GM19035 (cell line): ENCODE results near the gene EMD.
"Not testable (repeated sequence)": the region's sequence is repeated elsewhere in the genome, so short reads cannot be mapped to it uniquely, and the experiment has no call there.

Experiments used
- ATAC-seq: cut with Tn5 transposase; IDR thresholded peaks from one replicate; pipeline ENCODE4 v1.9.1; 2021; ENCODE audit not compliant: unreplicated experiment

Gene EMD

GRCh38 chrX:154378799-154379568 lies at the start of gene EMD:
EMD (plus strand) TSS chrX:154379295; CDS start chrX:154379485, 190 bp downstream.
- ATAC-seq, result peak; percentile 78

DNA sequence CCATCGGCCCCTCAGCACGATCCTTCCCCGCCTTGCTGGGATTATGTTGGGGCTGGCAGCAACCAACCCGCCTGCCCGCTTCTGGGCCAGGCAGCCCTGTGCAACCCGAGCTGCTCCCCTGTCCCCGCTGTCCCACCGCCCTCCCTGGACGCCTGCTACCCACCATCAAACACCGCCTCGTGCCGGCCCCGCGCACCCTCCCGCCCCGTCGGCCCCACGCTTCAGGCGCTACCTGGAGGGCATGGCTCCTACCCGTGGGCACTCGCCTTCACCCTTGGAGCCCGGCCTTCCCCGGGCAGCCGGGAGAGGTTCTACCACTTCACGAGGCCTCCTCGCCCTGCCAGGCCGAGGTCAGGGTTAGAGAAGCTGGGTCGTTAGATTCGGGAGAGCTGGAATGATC lies 46.5 kb upstream of the EMD start:
- ATAC-seq, result no peak

DNA sequence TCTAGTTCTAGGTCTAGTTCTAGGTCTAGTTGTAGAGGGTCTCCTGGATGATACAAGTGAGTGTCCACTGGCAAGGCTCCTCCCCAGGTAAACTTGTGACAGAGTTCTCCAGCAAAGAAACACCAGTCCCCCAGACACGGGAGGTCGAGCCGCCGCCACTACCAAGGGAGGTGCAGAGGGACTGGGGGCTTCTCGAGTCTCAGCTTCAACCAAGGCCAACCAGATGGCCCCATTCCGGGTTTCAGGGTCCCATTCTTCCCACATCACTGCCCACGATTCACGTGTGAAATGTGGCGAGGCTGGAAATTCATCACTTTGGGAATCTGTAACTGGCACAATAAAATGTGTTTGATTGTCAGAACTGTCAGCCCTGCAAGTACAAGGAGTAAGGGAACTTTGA lies 46.0 kb upstream of the EMD start:
- no peak for ATAC-seq

DNA sequence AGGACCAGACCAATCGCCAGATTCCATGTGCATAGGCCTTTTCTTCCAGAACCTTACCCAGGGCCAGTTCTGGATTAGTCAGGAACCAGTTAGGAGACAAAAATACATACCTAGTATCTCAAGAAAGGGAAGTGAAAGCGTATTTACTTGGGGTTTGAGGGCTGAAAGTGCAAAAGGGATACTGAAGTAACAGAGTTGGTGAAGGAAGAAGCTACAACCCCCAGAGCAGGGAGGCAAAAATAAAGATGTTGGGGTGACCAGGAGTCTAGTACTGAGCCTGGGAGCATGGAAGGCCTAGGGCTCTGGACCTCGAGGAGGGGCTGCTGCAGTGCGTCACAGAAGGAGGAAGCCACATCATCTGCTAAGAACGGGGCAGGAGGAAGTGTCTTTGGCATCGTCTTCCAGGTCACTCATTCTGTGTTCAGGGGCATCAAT lies 45.2 kb upstream of the EMD start:
- no peak for ATAC-seq

- ATAC-seq, result no peak
These were observed 44.6 kb upstream of the EMD start for GRCh38 chrX:154334496-154334895.

DNA sequence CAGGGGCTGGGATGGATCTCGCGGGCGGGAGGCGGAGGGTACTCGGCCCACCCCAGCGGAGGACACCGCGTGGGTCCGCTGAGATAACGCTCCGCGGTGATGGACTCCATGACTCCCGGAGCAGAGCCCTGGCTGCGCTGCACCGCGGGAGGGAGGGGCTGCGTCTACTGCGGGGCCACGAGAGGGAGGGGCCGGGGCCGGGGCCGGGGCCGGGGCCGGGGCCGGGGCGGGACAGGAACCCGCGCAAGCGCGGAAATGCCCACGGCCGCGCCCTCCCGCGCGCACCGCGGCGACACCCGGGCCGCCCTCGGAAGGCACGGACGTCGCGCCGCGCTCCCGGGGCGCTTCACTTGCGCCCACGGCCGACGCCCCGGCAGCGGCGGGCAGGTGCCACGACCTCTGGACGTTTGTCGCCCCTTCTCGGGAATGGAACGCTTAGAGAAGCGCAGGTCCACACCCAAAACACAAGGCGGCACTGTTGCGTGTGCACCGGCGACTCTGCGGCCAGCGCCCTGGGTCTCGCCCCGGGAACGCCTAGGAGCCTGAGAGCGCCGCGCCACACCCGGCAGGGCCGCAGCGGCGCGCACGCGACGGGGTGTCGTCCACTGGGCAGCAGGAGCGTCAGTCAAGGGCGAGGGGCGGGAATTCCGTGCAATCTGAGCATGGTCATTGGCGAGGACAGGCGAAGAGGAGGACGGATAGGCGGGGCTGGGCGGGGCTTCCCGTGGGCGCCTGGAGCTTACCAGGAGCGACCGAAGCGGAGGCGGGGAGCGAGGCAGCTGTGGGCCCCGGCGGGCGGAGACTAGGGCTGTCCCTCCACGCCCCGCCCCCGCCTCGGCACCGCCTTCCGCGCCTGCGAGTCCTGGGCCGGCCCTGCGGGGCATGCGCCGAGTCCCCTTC lies 37.4 kb upstream of the EMD start:
- ATAC-seq, result peak; percentile 68

GRCh38 chrX:154343063-154343462 lies 36.0 kb upstream of the EMD start:
- not testable (repeated sequence) for ATAC-seq

GRCh38 chrX:154343620-154344019 lies 35.5 kb upstream of the EMD start:
- ATAC-seq, result not testable (repeated sequence)

- no peak for ATAC-seq
These were observed 31.0 kb upstream of the EMD start for GRCh38 chrX:154348114-154348531.

GRCh38 chrX:154348646-154349358 lies 30.3 kb upstream of the EMD start:
- no peak for ATAC-seq

GRCh38 chrX:154349359-154349935 lies 29.6 kb upstream of the EMD start:
- no peak for ATAC-seq

DNA sequence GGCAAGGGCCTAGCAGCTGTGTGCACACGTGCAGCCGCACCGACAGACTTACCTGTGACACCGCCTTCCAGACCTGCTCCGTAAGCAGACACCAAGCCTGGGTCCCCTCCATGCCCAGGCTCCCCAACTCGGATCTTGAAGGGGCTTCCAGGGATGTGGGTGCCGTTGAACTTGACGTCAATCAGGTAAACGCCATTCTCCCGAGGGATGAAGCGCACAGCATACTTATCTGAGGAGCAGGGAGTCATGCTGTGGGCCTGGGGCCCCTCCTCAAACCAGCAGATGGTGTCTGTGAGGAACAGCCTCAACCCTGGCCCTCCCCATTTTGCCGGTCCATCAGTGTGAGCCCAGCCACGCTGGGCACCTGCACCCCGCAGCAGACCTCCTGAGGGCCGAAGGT lies 29.1 kb upstream of the EMD start:
- no peak for ATAC-seq

DNA sequence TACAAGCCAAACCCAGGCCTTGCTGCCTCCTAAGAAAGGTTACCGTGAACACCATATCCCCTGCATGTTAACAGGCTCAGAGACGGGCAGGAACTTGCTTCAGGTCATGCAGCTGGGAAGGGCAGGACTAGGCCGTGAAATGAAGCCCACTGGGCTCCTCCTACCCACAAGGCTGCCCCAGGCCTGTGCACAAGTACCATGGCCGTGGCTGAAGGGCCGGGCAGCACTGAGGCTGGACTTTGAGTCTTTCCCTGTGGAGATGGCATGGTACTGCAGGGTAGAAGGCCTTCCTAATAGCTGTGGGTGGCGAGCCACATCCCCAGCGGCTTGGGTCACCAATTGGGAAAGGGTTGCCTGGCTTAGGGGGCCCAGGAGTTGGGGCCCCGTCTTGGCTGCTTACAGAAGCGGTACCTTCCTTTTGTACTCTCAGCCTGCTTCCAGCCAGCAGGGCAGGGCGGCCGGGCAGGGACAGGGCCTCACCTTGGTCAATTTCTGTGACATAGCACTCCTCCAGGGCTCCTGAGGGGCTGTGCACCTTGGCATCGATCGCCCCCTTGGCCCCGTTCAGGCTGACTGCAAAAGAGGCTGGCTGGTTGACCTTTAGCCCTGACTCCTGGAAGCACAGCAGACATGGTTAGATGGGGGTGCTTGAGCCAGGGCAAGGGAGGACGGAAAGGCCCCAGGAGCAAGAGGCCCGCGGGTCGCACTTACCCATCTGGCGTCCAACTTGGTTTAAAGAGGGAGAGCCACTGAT lies 28.5 kb upstream of the EMD start:
- ATAC-seq, result no peak

DNA sequence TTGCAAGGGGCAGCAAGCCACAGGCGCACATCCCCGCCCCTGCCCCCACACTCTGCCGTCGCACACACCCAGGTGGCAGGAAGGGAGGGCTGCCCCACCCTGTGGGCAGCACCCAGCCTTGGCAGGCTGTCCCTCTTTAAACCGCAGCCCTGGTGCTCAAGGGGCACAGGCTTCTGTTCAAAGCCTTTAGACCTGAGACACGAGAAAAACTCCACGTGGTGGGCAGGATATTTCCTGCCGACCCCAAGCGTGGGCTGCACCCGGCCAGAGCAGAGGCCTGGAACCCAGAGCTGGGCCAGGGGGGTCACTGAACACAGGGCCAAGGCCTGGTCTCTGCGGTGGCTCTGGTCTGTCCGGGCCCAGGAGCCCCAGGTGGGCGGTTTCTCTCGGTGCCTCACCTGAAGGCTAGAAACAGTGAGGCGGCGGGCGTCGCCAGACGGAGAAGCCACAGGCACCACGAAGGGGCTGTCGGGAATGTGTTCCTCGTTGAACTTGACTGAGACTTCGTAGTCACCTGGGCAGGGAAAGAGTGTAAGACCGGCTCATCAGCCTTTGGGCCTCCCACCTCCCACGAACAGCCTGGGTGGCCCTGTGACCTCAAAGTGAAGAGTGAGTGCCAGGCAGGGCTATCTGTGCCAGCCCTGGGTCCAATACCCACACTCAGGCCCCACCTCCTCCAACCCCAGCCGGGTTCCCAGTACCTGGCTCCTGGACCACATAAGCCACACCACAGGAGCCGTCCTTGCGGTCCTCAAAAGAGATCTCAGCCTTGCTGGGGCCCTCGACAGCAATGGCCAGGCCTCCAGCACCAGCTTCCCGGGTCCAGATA lies 27.7 kb upstream of the EMD start:
- no peak for ATAC-seq

GRCh38 chrX:154352012-154352401 lies 27.1 kb upstream of the EMD start:
- no peak for ATAC-seq

DNA sequence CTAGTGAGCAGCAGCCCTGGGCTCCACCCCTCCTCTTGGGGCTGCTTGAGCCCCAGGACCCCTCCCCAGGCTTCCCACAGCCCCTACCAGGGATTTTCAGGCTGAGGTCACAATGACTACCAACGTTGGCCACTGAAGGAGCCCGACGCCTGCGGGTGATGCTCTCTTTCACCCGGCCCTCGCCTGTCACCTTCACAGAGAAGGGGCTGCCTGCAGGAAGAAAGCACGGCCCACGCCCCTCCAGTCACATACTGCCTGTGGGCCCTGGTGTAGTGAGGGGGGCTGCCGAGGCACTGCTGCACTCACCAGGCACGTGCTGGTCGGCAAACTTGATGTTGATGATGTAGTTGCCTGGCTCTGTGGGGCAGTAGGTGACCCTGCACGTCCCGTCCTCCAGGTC lies 26.6 kb upstream of the EMD start:
- ATAC-seq, result no peak

GRCh38 chrX:154353172-154353843 lies 25.8 kb upstream of the EMD start:
- ATAC-seq, result no peak

DNA sequence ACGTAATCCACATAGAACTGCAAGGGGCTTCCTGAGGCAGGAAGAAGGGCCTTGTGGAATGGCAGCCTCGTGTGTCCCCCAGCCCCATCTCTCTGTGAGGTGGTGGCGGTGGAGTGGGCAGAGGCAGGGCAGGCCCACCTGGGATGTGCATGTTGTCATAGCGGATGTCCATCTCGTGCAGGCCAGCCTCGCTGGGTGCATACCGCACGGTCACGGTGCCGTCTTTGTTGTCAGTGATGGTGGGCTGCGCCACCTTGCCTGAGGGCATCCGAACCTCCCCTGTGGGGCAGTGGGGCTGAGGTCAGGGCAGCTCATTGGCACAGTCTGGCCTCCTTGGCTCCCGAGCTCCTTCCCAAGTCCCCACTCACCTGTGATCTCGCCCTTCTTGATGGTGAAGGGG lies 25.1 kb upstream of the EMD start:
- ATAC-seq, result no peak

DNA sequence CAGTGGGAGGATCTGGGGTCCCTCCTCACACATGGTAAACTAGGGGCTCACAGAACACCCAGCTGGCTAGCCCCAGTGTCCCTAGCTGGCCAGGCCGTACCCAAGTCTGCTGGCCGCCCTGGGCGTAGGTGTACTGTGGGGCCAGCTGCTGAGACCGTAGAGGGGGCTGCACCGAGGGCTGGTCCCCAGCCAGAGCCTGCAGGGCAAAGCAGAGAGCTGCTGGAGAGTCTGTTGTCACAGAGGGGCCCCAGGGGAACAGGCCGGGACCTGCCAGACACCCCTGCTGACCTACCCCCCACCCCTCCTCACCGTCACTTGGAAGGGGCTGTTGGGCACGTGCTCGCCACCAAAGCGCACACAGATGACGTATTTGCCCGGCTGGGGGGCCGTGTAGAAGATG lies 24.6 kb upstream of the EMD start:
- no peak for ATAC-seq
